SH-SY5Y (cell line): ENCODE measurements around the gene ULK4.

ENCODE experiments used
- GATA2 ChIP-seq: IDR thresholded peaks from 2 replicates; pipeline ENCODE4 v1.6.1; 2011; ENCODE audit warnings: mild to moderate bottlenecking, low read depth, low read length
- GATA3 ChIP-seq: IDR thresholded peaks from 2 replicates; pipeline ENCODE4 v1.6.1; 2011; ENCODE audit warnings: low read depth, mild to moderate bottlenecking, low read length, moderate library complexity

DNA sequence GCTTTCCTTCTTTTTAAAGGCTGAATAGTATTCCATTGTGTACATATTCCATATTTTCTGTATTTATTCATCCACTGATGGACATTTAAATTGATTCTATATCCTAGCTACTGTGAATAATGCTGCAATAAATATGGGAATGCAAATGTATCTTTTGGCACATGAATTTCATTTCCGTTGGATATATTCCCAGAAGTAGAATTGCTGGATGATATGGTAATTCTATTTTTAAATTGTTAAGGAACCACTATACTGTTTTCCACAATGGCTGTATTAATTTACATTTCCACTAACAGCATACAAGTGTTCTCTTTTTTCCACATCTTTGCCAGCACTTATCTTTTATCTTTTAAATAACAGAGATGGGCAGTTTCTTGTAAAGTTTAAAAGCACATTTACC, 459.9 kb downstream of the ULK4 start:
- no peak for TF ChIP-seq GATA2
- no peak for TF ChIP-seq GATA3
